ENCODE results near the gene P2RX7.
A peak's percentile ranks its signal among the peaks of the same experiment; 100 is the strongest.
"Not testable (repeated sequence)": the region's sequence is repeated elsewhere in the genome, so short reads cannot be mapped to it uniquely, and the experiment has no call there.

P2RX7 gene

GRCh38 chr12:121205491-121205890 is 72.8 kb downstream of the P2RX7 start:
- DNase-seq (ENCODE audit: low spot score): no peak

GRCh38 chr12:121208571-121208970 is 75.9 kb downstream of the P2RX7 start:
- DNase-seq (ENCODE audit: low spot score): not testable (repeated sequence)

DNA sequence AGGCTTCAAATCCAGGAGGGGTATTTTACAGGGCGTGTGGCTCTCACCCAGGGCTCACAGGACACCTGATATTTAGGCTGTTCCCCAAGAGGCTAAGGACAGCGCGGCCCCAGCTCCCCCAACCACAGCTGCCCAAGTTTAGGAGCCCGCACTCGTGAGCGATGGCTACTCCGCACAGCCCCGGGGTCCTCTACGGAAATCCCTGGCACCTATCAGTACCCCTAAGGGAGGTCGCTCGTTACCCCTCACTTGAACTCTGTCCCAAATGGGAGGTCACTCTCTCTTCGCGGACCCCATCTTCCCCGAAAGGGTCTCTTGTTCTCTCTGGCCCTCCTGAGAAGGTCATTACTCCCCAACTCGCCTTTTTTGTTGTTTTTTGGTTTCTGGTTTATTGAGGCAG is 76.5 kb downstream of the P2RX7 start:
- DNase-seq (ENCODE audit: low spot score): no peak

DNA sequence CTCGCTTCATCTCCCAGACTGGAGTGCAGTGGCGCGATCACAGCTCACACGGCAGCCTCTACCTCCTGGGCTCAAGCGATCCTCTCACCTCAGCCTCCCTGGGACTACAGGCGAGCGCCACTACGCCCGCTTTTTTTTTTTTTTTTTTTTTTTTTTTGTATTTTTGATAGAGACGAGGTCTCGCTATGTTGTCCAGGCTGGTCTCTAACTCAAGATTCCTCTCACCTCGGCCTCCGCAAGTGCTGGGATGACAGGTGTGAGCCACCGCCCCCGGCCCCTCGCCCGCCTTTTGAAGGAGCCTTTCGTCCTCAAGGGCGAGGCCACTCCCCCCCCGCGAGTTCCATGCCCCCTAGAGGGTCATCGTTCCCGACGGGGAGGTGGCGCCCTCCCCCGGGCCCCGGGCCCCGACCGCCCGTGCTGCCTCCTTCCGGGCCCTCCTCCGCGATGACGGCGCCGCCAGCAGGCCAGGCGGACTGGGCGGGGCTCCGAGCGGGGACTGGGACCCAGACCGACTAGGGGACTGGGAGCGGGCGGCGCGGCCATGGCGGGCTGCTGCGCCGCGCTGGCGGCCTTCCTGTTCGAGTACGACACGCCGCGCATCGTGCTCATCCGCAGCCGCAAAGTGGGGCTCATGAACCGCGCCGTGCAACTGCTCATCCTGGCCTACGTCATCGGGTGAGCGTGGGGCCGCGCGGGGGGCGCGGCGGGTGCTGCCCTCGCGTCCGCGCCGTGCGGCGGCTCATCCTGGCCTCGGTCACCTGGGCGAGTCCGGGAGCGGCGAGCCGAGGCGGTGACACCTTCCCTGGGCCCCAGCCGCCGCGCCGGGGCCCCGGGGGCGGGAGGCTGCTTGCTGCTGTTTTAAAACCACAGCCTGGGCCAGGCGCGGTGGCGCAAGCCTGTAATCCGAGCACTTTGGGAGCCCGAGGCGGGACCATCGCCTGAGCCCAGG is 77.2 kb downstream of the P2RX7 start, which contains the start of gene P2RX4:
Gene P2RX4 (plus strand): TSS at position 506 of the 949 bp plus-strand sequence. CDS start 36 bp downstream, at position 542.
- DNase-seq (ENCODE audit: low spot score): peak; percentile 85

GRCh38 chr12:121212875-121213274 is 80.2 kb downstream of the P2RX7 start:
- DNase-seq (ENCODE audit: low spot score): no peak

DNA sequence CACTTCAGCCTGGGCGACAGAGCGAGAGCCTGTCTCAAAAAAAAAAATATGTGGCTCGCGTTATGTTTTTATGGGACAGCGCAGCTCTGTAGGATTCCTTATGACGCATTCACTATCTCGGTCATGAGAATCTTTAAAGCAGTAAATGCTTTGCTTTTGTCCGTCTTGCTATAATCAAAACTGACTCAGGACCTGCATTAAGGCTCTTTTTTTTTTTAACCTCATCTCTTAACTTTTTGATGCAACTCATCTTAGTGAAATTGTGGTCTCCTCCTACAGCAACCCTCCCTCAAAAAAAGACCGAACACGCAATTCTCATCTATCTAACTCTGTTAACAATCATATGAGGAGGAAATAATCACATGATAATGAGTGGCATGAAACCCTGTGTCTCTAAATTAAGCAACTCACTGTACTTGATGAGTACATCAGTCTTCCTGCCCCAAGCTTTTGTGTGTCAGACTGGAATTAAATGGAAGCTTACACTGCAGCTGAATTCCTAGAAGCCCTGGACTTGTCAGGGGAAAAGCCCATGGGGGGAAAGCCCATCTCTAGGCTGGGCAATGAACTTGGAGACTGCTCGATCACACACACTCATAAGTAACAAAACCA is 81.6 kb downstream of the P2RX7 start:
- peak; percentile 74 for DNase-seq (ENCODE audit: low spot score)

GRCh38 chr12:121214855-121215745 is 82.4 kb downstream of the P2RX7 start:
- peak; percentile 33 for DNase-seq (ENCODE audit: low spot score)

- no peak for DNase-seq (ENCODE audit: low spot score)
These were observed 83.4 kb downstream of the P2RX7 start for GRCh38 chr12:121216102-121216501.

- DNase-seq (ENCODE audit: low spot score): no peak
These were observed 84.4 kb downstream of the P2RX7 start for GRCh38 chr12:121217063-121217462.

DNA sequence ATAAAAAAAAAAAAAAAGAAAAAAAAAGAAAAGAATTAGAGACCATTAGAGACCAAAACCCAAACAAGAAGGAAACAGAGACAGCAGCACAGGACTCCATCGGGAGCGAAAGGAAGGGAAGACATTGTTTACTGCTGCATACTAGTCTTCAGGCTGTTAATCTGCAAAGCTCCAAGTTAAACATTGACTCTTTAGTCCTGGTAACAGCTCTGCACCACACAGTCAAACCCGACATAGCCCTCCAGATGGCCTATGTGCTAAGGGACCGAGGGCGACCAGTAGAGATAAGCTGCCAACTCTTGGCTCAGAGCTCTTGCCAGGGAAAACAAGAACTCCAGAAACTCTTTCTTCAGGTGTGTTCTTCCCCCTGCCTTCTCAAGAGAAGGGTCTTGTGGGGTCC is 85.1 kb downstream of the P2RX7 start:
- no peak for DNase-seq (ENCODE audit: low spot score)

GRCh38 chr12:121218588-121219352 is 86.1 kb downstream of the P2RX7 start:
- no peak for DNase-seq (ENCODE audit: low spot score)

DNA sequence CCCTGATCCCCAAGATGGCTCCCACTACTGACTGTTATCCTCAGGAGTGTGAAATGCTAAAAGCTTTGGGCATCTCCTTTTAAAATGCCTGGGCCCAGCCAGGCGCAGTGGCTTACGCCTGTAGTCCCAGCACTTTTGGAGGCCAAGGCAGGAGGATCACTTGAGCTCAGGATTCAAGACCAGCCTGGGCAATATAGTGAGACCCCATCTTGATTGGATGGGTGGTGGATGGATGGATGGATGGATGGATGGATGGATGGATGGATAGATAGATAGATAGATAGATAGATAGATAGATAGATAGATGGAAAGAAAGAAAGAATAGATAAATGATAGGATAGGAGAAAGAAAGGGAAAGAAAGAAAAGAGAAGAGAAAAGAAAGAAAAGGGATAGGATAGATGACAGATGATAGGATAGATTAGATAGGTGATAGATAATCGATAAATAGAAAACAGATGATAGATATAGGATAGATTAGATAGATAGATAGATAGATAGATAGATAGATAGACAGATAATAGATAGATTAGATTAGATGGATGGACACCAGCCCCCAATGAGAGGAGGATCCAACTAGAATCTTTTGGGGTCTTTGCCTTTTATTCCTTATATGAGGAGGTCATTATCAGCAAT is 86.8 kb downstream of the P2RX7 start:
- no peak for DNase-seq (ENCODE audit: low spot score)

- peak; percentile 19 for DNase-seq (ENCODE audit: low spot score)
These were observed 90.2 kb downstream of the P2RX7 start for GRCh38 chr12:121222847-121223246.

DNA sequence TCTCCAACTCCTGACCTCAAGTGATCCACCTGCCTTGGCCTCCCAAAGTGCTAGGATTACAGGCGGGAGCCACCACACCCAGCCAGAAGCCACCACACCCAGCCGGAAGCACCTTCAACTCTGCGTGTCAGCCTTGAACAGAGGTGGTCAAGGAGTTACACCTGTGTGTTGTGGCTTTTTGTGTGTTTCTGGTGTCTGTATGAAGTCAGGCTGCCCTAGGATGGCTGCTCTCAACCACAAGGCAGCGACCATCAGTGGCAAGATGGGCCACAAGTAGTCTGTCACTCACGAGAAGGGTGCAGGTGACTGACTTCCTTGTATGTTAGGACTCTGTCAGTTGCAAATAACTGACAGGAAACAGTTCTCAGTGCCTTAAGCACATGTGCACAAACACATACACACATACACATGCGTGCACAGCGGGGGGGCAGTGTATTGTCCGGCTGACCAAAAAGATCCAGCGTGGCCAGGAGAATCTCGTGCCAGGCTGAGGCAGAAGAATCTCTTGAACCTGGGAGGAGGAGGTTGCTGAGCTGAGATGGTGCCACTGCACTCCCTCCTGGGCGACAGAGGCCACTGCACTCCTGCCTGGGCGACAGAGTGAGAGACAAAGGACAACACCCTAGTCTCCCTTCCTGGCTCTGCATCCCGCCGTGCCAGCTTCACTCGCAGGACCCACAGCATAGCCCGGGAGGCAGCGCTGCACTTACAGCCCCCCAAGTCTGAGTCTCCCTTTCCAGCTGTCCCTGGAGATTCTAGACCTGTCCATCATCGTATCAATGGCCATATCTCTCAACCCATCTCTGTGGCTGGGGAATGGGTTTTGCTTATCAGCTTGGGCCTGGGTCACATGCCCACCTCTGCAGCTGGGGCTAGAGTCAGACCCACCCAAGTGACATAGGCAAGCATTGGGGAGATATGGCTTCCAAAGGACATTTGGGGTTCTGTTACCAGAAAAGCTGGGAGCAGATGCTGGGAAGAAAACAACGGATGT is 90.9 kb downstream of the P2RX7 start:
- peak; percentile 43 for DNase-seq (ENCODE audit: low spot score)

GRCh38 chr12:121224591-121224990 is 91.9 kb downstream of the P2RX7 start:
- peak; percentile 49 for DNase-seq (ENCODE audit: low spot score)

DNA sequence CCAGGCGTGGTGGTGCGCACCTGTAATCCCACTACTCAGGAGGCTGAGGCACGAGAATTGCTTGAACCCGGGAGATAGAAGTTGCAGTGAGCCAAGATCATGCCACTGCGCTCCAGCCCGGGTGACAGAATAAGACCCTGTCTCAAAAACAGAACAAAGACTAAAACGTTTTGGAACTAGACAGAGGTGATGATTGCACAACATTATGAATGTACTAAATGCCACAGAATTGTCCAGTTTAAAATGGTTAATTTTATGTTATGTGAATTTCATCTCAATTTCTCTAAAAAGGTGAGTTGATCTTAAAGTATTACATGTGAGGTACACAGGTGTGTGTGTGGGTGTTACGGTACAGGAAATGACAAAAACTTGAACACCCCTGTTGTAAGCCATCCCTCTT is 93.7 kb downstream of the P2RX7 start:
- no peak for DNase-seq (ENCODE audit: low spot score)

GRCh38 chr12:121226871-121227270 is 94.2 kb downstream of the P2RX7 start:
- DNase-seq (ENCODE audit: low spot score): not testable (repeated sequence)

DNA sequence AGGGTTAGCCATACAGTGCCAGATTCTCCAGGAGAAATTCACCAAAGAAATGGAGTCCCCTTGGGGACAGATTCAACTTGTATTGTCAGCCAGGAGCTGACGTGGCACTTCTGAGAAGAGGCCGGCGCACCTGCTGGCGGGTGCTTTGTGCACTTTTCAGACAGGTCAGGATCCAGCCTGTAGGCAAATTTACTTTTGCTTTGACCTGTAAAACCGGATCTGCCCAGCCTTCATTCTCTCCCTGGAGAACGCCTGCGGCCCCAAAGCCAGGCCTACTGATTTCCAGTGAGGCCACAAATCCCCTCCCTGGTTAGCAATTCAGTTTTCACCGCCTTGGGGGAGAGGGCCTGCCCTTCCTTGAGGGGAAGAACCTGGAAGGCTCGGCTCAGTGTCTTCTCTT is 94.6 kb downstream of the P2RX7 start:
- DNase-seq (ENCODE audit: low spot score): no peak

DNA sequence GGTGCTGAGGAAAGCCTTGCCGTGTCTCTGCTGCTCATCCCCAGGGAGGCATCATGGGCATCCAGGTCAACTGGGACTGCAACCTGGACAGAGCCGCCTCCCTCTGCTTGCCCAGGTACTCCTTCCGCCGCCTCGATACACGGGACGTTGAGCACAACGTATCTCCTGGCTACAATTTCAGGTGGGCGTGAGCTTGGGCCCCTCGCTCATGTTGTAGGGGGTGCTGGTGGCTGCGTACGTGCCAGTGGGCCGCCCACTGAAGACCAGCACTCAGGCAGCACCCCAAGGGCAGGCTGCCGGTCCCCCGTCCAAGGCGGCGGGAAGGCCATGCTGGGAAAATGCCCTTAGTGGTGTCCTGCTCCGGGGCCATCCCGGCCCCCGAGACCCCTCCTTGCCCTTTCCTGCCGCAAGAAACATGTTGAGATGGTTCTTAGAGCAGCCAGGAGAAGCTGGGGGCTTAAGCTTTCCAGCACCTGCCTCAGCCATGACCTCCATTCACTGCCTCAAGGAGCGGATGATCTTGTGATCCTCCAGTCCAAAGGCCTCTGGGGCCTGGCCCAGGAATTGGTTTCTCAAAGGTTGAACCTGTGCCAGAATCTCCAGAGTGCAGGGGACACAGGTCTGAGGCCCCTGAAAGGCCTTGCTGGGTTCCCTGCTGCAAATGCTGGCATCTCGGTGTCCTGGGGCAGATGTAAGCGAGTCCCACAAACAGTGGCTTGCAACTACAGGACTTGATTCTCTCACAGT is 96.4 kb downstream of the P2RX7 start:
- no peak for DNase-seq (ENCODE audit: low spot score)
